ENCODE results near the gene MYO10.

GRCh38 chr5:16675806-16676205 lies 260.3 kb downstream of the MYO10 start:
- TF ChIP-seq MAX (IDR thresholded peaks at IDR 0.05) (no peak), REST (IDR thresholded peaks at IDR 0.05; ENCODE audit: low read depth) (no peak), FOXM1 (IDR thresholded peaks at IDR 0.05; ENCODE audit: borderline replicate concordance, low read depth) (no peak), TCF12 (IDR thresholded peaks at IDR 0.05; ENCODE audit: low read depth) (no peak), CEBPB (IDR thresholded peaks at IDR 0.05) (no peak), TAF1 (IDR thresholded peaks at IDR 0.05; ENCODE audit: low read depth) (no peak), EP300 (IDR thresholded peaks at IDR 0.05; ENCODE audit: borderline replicate concordance) (no peak), RAD21 (IDR thresholded peaks at IDR 0.05; ENCODE audit: low read depth) (no peak), YY1 (IDR thresholded peaks at IDR 0.05; ENCODE audit: low read depth) (no peak), TEAD4 (IDR thresholded peaks at IDR 0.05) (no peak)
